NCI-H1417 treated with DMSO at 0.1 percent for 48 hours (cell line): ENCODE results near the gene HTR6.

ENCODE experiments used
- DNase-seq: peaks from one replicate; lab custom pipeline; 2025; lab: John Stamatoyannopoulos, UW

Gene HTR6

GRCh38 chr1:19720973-19721372, 56.3 kb downstream of the HTR6 start:
- DNase-seq = no peak

- DNase-seq = no peak
These were observed 59.2 kb downstream of the HTR6 start for GRCh38 chr1:19723874-19724273.

- no peak for DNase-seq
These were observed 60.9 kb downstream of the HTR6 start for GRCh38 chr1:19725606-19726005.

GRCh38 chr1:19728413-19729145, 63.9 kb downstream of the HTR6 start:
- no peak for DNase-seq

- no peak for DNase-seq
These were observed 65.6 kb downstream of the HTR6 start for GRCh38 chr1:19730232-19730631.
